Sigmoid colon (tissue), 4 donors: ENCODE measurements around the gene NID2.

Source experiments
- CTCF ChIP-seq, 4 experiments: fragments of 450-650 bp in 3 of 4; fragments of 200-600 bp in 1 of 4; IDR thresholded peaks; one replicate each; pipeline ENCODE4 v1.5.1; 2016 to 2019; ENCODE audit warnings: antibody characterized with exemption in 4 of 4, mild to moderate bottlenecking in 3 of 4, moderate library complexity in 2 of 4
- POLR2A ChIP-seq, 2 donors: fragments of 450-650 bp; IDR thresholded peaks; one replicate each; pipeline ENCODE4 v1.6.1; 2016; ENCODE audit warnings: antibody characterized with exemption in 2 of 2, mild to moderate bottlenecking in 2 of 2, moderate library complexity in 2 of 2
- POLR2AphosphoS5 ChIP-seq, 4 donors: sonication (generic); formaldehyde crosslinking; IDR thresholded peaks; one replicate each; pipeline ENCODE4 v1.6.1; 2017; ENCODE audit warnings: antibody characterized with exemption in 4 of 4

- no peak for TF ChIP-seq POLR2A (IDR thresholded peaks at IDR 0.05)
- TF ChIP-seq CTCF (IDR thresholded peaks at IDR 0.05): no peak
- TF ChIP-seq POLR2AphosphoS5 (IDR thresholded peaks at IDR 0.05): no peak
These were observed 26.5 kb upstream of the NID2 start for GRCh38 chr14:52095336-52095735.
